GM12873 (cell line): Measurements from ENCODE around the gene XPO4.

Source experiments
- TF ChIP-seq, protein P1 (sequence below): IDR thresholded peaks from 2 replicates; pipeline ENCODE4 v1.5.1; 2012; ENCODE audit warnings: low read depth, mild to moderate bottlenecking, moderate library complexity, low read length, control low read depth; ENCODE audit not compliant: insufficient read depth; ENCODE audit errors: missing control alignments

Gene XPO4

DNA sequence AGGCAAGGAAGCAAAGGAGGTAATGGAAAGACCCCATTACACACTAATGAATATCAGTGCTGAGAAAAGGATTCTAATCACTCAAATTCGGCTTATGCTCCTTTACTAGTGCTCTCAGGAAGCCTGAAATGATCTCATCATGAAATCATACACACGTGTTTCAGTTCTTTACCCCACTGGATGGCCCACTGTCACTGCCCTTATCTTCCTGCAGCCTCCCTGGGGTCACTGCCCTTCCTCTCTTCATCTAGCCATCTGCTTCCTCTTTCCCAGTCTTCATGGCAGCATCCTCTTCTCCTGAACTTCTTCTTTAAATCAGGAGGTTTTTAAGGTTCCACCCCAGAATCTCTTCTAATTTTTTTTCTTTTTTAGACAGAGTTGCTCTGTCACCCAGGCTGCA, 100.8 kb downstream of the XPO4 start:
- TF ChIP-seq, protein P1, sequence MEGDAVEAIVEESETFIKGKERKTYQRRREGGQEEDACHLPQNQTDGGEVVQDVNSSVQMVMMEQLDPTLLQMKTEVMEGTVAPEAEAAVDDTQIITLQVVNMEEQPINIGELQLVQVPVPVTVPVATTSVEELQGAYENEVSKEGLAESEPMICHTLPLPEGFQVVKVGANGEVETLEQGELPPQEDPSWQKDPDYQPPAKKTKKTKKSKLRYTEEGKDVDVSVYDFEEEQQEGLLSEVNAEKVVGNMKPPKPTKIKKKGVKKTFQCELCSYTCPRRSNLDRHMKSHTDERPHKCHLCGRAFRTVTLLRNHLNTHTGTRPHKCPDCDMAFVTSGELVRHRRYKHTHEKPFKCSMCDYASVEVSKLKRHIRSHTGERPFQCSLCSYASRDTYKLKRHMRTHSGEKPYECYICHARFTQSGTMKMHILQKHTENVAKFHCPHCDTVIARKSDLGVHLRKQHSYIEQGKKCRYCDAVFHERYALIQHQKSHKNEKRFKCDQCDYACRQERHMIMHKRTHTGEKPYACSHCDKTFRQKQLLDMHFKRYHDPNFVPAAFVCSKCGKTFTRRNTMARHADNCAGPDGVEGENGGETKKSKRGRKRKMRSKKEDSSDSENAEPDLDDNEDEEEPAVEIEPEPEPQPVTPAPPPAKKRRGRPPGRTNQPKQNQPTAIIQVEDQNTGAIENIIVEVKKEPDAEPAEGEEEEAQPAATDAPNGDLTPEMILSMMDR = no peak

DNA sequence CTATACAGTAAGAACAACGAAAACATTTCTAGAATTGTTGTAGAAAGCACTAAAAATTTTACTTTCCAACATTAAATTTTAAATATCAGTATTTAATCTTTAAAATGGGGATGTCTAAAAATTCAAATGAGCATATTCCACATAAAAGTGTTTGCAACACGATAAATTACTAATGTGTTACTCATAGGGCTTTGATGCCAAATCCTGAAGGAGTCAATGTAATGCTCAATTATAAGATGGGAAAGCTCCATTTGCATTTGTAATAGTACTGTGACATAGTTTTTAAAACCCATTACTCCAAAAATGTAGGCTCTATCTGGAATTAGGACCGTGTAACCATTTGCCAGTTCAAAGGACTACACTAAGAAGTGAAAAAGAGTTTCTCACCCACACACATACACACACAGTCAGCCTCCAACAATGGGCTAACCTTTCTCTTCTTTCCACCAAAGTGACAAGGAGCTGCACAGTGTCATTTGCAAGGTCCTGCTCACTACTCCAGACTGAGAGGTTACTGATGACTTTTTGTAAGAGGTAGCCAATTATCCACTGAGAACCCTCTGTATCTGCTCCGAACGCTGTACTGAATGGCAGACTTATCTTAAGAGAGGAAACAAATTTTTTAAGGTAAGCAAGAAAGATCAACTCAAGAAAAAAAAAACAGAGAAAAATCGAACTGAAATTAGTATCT, 102.7 kb downstream of the XPO4 start:
- TF ChIP-seq, protein P1 = no peak

DNA sequence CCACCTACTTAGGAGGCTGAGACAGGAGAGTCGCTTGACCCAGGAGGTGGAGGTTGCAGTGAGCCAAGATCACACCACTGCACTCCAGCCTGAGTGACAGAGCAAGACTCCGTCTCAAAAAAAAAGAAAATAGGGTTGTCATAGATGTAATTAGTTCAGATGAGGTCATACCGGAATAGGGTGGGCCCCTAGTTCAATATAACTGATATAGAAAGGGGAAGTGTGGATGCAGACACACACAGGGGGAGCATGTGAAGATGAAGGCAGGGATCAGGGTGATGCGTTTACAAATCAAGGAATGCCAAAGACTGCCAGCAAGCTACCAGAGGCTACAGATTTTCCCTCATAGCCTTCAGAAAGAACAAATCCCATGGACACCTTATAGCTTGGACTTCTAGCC, 104.5 kb downstream of the XPO4 start:
- TF ChIP-seq, protein P1 = no peak

DNA sequence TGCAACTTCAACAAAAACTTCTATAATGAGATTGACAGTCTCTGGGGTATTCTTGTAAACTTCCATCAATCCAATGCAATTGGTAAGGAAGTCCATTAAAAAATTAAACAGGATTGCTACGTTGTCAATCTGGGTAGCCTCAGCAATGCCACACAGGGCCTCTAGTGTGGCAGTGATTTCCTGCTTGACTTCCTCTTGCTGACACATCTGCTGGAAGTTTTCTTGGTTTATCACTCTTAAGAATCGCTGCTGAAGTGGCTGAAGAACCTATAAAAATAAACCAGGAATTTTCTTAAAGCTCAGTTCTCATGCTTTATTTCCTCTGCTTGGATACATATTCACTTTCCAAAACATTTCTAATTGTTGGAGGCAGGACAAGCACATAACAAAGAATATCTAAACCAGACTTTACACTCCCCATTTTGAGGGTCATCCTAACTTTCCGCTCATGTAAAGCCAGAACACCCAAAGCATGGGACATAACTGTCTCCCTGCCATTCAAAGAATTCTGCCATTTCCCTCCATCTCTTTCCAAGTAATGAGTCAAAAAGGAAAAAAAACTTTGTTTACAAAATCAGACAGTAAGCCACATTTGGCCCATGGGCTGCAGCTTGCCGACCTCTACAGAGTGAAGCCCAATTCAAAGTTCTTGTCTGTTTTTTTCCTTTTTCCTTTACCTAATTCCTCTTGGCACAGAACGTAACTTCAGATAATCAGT, 105.6 kb downstream of the XPO4 start:
- TF ChIP-seq, protein P1 = no peak

- TF ChIP-seq, protein P1 = no peak
Measured at GRCh38 chr13:20789665-20790064, 112.9 kb downstream of the XPO4 start.

- TF ChIP-seq, protein P1 = no peak
Measured at GRCh38 chr13:20788312-20788711, 114.2 kb downstream of the XPO4 start.

DNA sequence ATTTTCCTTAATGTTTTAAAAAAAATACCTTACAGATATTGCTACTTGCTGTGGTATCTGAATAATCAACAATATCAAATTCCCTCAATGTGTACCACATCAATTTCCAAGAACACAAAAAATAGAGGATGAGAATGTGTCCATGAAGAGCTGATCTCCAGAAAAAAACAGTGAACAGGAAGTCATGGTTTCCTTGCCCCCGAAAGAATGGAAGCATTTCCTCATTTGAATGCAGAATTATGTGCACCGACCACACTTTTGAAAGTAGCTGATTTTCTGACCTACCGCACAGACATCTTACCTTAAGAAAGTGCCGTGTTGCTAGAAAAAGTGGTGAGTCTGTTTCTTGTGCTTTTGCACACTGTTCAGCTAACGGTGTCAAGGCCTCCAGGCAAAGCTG, 115.4 kb downstream of the XPO4 start:
- TF ChIP-seq, protein P1 = no peak
